Measurements from ENCODE around the gene ACTL8.

ACTL8 gene

GRCh38 chr1:17736625-17737024 lies 18.5 kb upstream of the ACTL8 start:
- TF ChIP-seq CREB1 (IDR thresholded peaks at IDR 0.05; ENCODE audit: low read depth) = no peak
- no peak for TF ChIP-seq NFIC (IDR thresholded peaks at IDR 0.05)
- TF ChIP-seq YY1 (IDR thresholded peaks at IDR 0.05; ENCODE audit: low read depth) = no peak
- no peak for TF ChIP-seq TAF1 (IDR thresholded peaks at IDR 0.05; ENCODE audit: low read depth)
- TF ChIP-seq MAX (IDR thresholded peaks at IDR 0.05) = no peak
- no peak for TF ChIP-seq RAD21 (IDR thresholded peaks at IDR 0.05; ENCODE audit: low read depth)
- no peak for TF ChIP-seq CEBPB (IDR thresholded peaks at IDR 0.05)
- TF ChIP-seq EP300 (IDR thresholded peaks at IDR 0.05; ENCODE audit: borderline replicate concordance) = no peak
- TF ChIP-seq ZBTB7A (IDR thresholded peaks at IDR 0.05; ENCODE audit: low read depth) = no peak
- no peak for TF ChIP-seq TCF12 (IDR thresholded peaks at IDR 0.05; ENCODE audit: low read depth)
- TF ChIP-seq REST (IDR thresholded peaks at IDR 0.05; ENCODE audit: low read depth) = no peak
- TF ChIP-seq EGR1 (IDR thresholded peaks at IDR 0.05) = no peak
- TF ChIP-seq TEAD4 (IDR thresholded peaks at IDR 0.05) = no peak
- TF ChIP-seq FOXM1 (IDR thresholded peaks at IDR 0.05; ENCODE audit: borderline replicate concordance, low read depth) = no peak
- TF ChIP-seq USF1 (IDR thresholded peaks at IDR 0.05) = no peak

GRCh38 chr1:17739050-17739449 lies 16.1 kb upstream of the ACTL8 start:
- TF ChIP-seq REST (IDR thresholded peaks at IDR 0.05; ENCODE audit: low read depth) (no peak), EP300 (IDR thresholded peaks at IDR 0.05; ENCODE audit: borderline replicate concordance) (no peak), ZBTB7A (IDR thresholded peaks at IDR 0.05; ENCODE audit: low read depth) (no peak), TAF1 (IDR thresholded peaks at IDR 0.05; ENCODE audit: low read depth) (no peak), CEBPB (IDR thresholded peaks at IDR 0.05) (no peak), USF1 (IDR thresholded peaks at IDR 0.05) (no peak), CREB1 (IDR thresholded peaks at IDR 0.05; ENCODE audit: low read depth) (no peak), NFIC (IDR thresholded peaks at IDR 0.05) (no peak), TCF12 (IDR thresholded peaks at IDR 0.05; ENCODE audit: low read depth) (no peak), TEAD4 (IDR thresholded peaks at IDR 0.05) (no peak), EGR1 (IDR thresholded peaks at IDR 0.05) (no peak), RAD21 (IDR thresholded peaks at IDR 0.05; ENCODE audit: low read depth) (no peak), FOXM1 (IDR thresholded peaks at IDR 0.05; ENCODE audit: borderline replicate concordance, low read depth) (no peak), MAX (IDR thresholded peaks at IDR 0.05) (no peak)

GRCh38 chr1:17741052-17741451 lies 14.1 kb upstream of the ACTL8 start:
- TF ChIP-seq MAX (IDR thresholded peaks at IDR 0.05) (no peak), TAF1 (IDR thresholded peaks at IDR 0.05; ENCODE audit: low read depth) (no peak), FOXM1 (IDR thresholded peaks at IDR 0.05; ENCODE audit: borderline replicate concordance, low read depth) (no peak), YY1 (IDR thresholded peaks at IDR 0.05; ENCODE audit: low read depth) (no peak), NFIC (IDR thresholded peaks at IDR 0.05) (no peak), USF1 (IDR thresholded peaks at IDR 0.05) (no peak), TCF12 (IDR thresholded peaks at IDR 0.05; ENCODE audit: low read depth) (no peak), REST (IDR thresholded peaks at IDR 0.05; ENCODE audit: low read depth) (no peak)

GRCh38 chr1:17742583-17742982 lies 12.6 kb upstream of the ACTL8 start:
- TF ChIP-seq MAX (IDR thresholded peaks at IDR 0.05) = no peak
- TF ChIP-seq FOXM1 (IDR thresholded peaks at IDR 0.05; ENCODE audit: borderline replicate concordance, low read depth) = no peak
- no peak for TF ChIP-seq REST (IDR thresholded peaks at IDR 0.05; ENCODE audit: low read depth)
- TF ChIP-seq EP300 (IDR thresholded peaks at IDR 0.05; ENCODE audit: borderline replicate concordance) = no peak
- no peak for TF ChIP-seq NFIC (IDR thresholded peaks at IDR 0.05)
- no peak for TF ChIP-seq TEAD4 (IDR thresholded peaks at IDR 0.05)
- no peak for TF ChIP-seq CREB1 (IDR thresholded peaks at IDR 0.05; ENCODE audit: low read depth)

Measured in Ishikawa (cell line).